ENCODE data around the gene FRS2.

GRCh38 chr12:69509904-69510827 is 40.0 kb downstream of the FRS2 start:
- no peak for TF ChIP-seq EZH2 (IDR thresholded peaks at IDR 0.05)
- TF ChIP-seq POLR2AphosphoS5 (IDR thresholded peaks at IDR 0.05; ENCODE audit: borderline replicate concordance, low read depth, low read length) = no peak
